Loucy (cell line): ENCODE results near the gene GPR78.

Source experiments
- CTCF ChIP-seq: fragments of 200-600 bp; sonication (generic); conservative IDR thresholded peaks from 2 replicates; pipeline ENCODE4 v1.5.1; 2014; ENCODE audit warnings: mild to moderate bottlenecking, antibody characterized with exemption, low read length
- EZH2phosphoT487 ChIP-seq: fragments of 200-600 bp; IDR thresholded peaks from 2 replicates; pipeline ENCODE4 v1.6.1; 2018; ENCODE audit warnings: antibody characterized with exemption, mild to moderate bottlenecking, moderate library complexity, borderline replicate concordance

- TF ChIP-seq CTCF (no peak), EZH2phosphoT487 (no peak)
Measured at GRCh38 chr4:8552581-8553205, 27.5 kb upstream of the GPR78 start.
